Astrocyte of the spinal cord (primary cell): ENCODE data around the gene P2RX7.
"Not testable (repeated sequence)": the region's sequence is repeated elsewhere in the genome, so short reads cannot be mapped to it uniquely, and the experiment has no call there.

ENCODE experiments used
- DNase-seq: peaks from one replicate; pipeline ENCODE4 v3.0.0; 2011; ENCODE audit warnings: low read depth, low spot score
- H3K4me3 ChIP-seq: 2 replicates; pipeline ENCODE4 v1.5.1; 2011; ENCODE audit warnings: low read depth, mild to moderate bottlenecking, low read length, moderate library complexity
- CTCF ChIP-seq: IDR thresholded peaks from 2 replicates; pipeline ENCODE4 v1.5.1; 2012; ENCODE audit warnings: low read depth, mild to moderate bottlenecking, low read length, inconsistent platforms
- in situ Hi-C: cut with HindIII; loops from 2 replicates; pipeline ENCODE4 v1.10.0; 2017; ENCODE audit warnings: low sequenced_read_pairs

P2RX7 gene

GRCh38 chr12:121159467-121160307, 27.0 kb downstream of the P2RX7 start:
- in situ Hi-C loops = no loop called here

GRCh38 chr12:121162384-121162783, 29.7 kb downstream of the P2RX7 start:
- no peak for DNase-seq
- no peak for TF ChIP-seq CTCF
- no peak overlapping the region for H3K4me3 ChIP-seq
- in situ Hi-C loops = no loop called here

More at GRCh38 chr12:121159467-121160307, 27.0 kb downstream of the P2RX7 start:
- DNase-seq = no peak
- TF ChIP-seq CTCF = no peak
- no peak overlapping the region for H3K4me3 ChIP-seq

- H3K4me3 ChIP-seq = no peak overlapping the region
- in situ Hi-C loops = no loop called here
- no peak for DNase-seq
- no peak for TF ChIP-seq CTCF
These were observed 30.3 kb downstream of the P2RX7 start for GRCh38 chr12:121162985-121163384.

- in situ Hi-C loops, DNase-seq, H3K4me3 ChIP-seq: not testable (repeated sequence)
These were observed 32.2 kb downstream of the P2RX7 start for GRCh38 chr12:121164839-121165238.

GRCh38 chr12:121165316-121165715, 32.6 kb downstream of the P2RX7 start:
- peak; percentile 27 for DNase-seq
- H3K4me3 ChIP-seq = no peak overlapping the region
- in situ Hi-C loops = no loop called here
- no peak for TF ChIP-seq CTCF

GRCh38 chr12:121166356-121166755, 33.7 kb downstream of the P2RX7 start:
- H3K4me3 ChIP-seq = no peak overlapping the region
- DNase-seq = no peak
- no peak for TF ChIP-seq CTCF
- in situ Hi-C loops = no loop called here

GRCh38 chr12:121167232-121167820, 34.6 kb downstream of the P2RX7 start:
- TF ChIP-seq CTCF = no peak

More at GRCh38 chr12:121167232-121167820, 34.6 kb downstream of the P2RX7 start:
- no peak for DNase-seq
- no peak overlapping the region for H3K4me3 ChIP-seq
- in situ Hi-C loops = no loop called here
